ENCODE results near the gene PLXNA4.

Gene PLXNA4

GRCh38 chr7:132430861-132431822, 145.1 kb downstream of the PLXNA4 start:
- no peak for DNase-seq

- DNase-seq = peak in 1 of 2 experiments; percentile 12
These were observed 146.0 kb downstream of the PLXNA4 start for GRCh38 chr7:132430041-132430855.

- no peak for DNase-seq
These were observed 147.1 kb downstream of the PLXNA4 start for GRCh38 chr7:132429181-132429580.

GRCh38 chr7:132428247-132428919, 147.9 kb downstream of the PLXNA4 start:
- DNase-seq = peak in 1 of 2 experiments; percentile 37

GRCh38 chr7:132425942-132426341, 150.3 kb downstream of the PLXNA4 start:
- DNase-seq = no peak

- DNase-seq = no peak
These were observed 151.2 kb downstream of the PLXNA4 start for GRCh38 chr7:132424821-132425724.

- no peak for DNase-seq
These were observed 152.0 kb downstream of the PLXNA4 start for GRCh38 chr7:132424277-132424676.

- no peak for DNase-seq
These were observed 152.6 kb downstream of the PLXNA4 start for GRCh38 chr7:132423594-132424200.

GRCh38 chr7:132422502-132423111, 153.7 kb downstream of the PLXNA4 start:
- peak in 1 of 2 experiments; percentile 38 for DNase-seq

- no peak for DNase-seq
These were observed 155.7 kb downstream of the PLXNA4 start for GRCh38 chr7:132420527-132420926.

GRCh38 chr7:132419542-132419941, 156.7 kb downstream of the PLXNA4 start:
- DNase-seq = peak in 1 of 2 experiments; percentile 35

- DNase-seq = no peak
These were observed 157.4 kb downstream of the PLXNA4 start for GRCh38 chr7:132418840-132419239.

- no peak for DNase-seq
These were observed 159.0 kb downstream of the PLXNA4 start for GRCh38 chr7:132417103-132417906.

- DNase-seq = no peak
These were observed 159.9 kb downstream of the PLXNA4 start for GRCh38 chr7:132416395-132416794.

GRCh38 chr7:132415259-132415658, 161.0 kb downstream of the PLXNA4 start:
- DNase-seq = no peak

- no peak for DNase-seq
These were observed 161.4 kb downstream of the PLXNA4 start for GRCh38 chr7:132414857-132415256.

GRCh38 chr7:132412435-132412834, 163.8 kb downstream of the PLXNA4 start:
- DNase-seq = peak in 1 of 2 experiments; percentile 52

GRCh38 chr7:132410861-132411541, 165.3 kb downstream of the PLXNA4 start:
- DNase-seq = no peak

- DNase-seq = no peak
These were observed 165.9 kb downstream of the PLXNA4 start for GRCh38 chr7:132410385-132410784.

Measured in NCI-H524 (cell line).